HepG2 (cell line): Measurements from ENCODE around the gene HOMEZ. TPM values are rescaled to one million over a fixed set of nuclear protein-coding genes. Genes with fewer than 3 reads are reported as not detected.

ENCODE experiments used
- ATAC-seq: fragments of 200-7000 bp; cut with Tn5 transposase; 3 replicates; pipeline ENCODE4 v1.9.1; 2020; ENCODE audit warnings: mild to moderate bottlenecking, moderate library complexity
- BruUV-seq: library from RNA; stranded (reverse); fragments of 400-500 nt; replicated peaks from 2 replicates; lab custom pipeline; 2021; lab: Mats Ljungman, UMichigan
- CTCF ChIA-PET: fragments of 300-600 bp; formaldehyde crosslinking; extraction: SDS; loops from one replicate; lab custom pipeline; 2021; ENCODE audit warnings: low total read pairs, inconsistent platforms, low intra/inter-chr PET ratio; lab: Yijun Ruan, JAX
- POLR2A ChIA-PET: fragments of 350-600 bp; sonication (Branson Sonifier 250); formaldehyde crosslinking; loops from one replicate; lab custom pipeline; 2020; ENCODE audit warnings: antibody characterized with exemption, inconsistent platforms; lab: Yijun Ruan, JAX
- DNase-seq: peaks from one replicate; pipeline ENCODE4 v3.0.0-alpha.2; 2015; ENCODE audit warnings: low spot score
- FAIRE-seq: peaks from 3 replicates; lab custom pipeline; 2011; peaks lifted over from hg19 to GRCh38; lab: Jason Lieb, UNC
- H2AFZ ChIP-seq: one replicate; pipeline ENCODE4 v1.6.1; 2011; ENCODE audit warnings: low read length, inconsistent platforms
- H3K27ac ChIP-seq: fragments of 300-600 bp; 3 replicates; pipeline ENCODE4 v1.8.0; 2011; ENCODE audit warnings: mixed run types, mild to moderate bottlenecking, mixed read lengths, low read length, inconsistent platforms; ENCODE audit not compliant: insufficient read depth; ENCODE audit errors: extremely low read length
- H3K27me3 ChIP-seq, 2 experiments: fragments of 200-600 bp in 1 of 2; 2 replicates in 1 of 2; 3 replicates in 1 of 2; pipeline versions ENCODE4 v1.6.0 to v1.8.0; 2011; ENCODE audit warnings: low read length in 2 of 2, mild to moderate bottlenecking in 2 of 2, moderate library complexity in 2 of 2, inconsistent platforms in 1 of 2; ENCODE audit not compliant: insufficient read depth in 2 of 2, control insufficient read depth in 1 of 2
- H3K36me3 ChIP-seq, 2 experiments: fragments of 200-600 bp in 1 of 2; replicated peaks in 1 of 2; 2 replicates in 1 of 2; 3 replicates in 1 of 2; pipeline versions ENCODE4 v1.5.1 to v1.8.0; 2011; ENCODE audit warnings: low read length in 2 of 2, inconsistent platforms in 1 of 2; ENCODE audit not compliant: insufficient read depth in 2 of 2, control insufficient read depth in 1 of 2
- H3K4me1 ChIP-seq: 2 replicates; pipeline ENCODE4 v1.5.1; 2012; ENCODE audit warnings: low read length, inconsistent platforms; ENCODE audit not compliant: insufficient read depth
- H3K4me2 ChIP-seq: 2 replicates; pipeline ENCODE4 v1.6.0; 2011; ENCODE audit warnings: low read depth, low read length, inconsistent platforms
- H3K4me3 ChIP-seq, 3 experiments: fragments of 200-600 bp in 1 of 3; sonication (generic), shearing (Covaris generic) in 1 of 3; replicated peaks in 1 of 3; 2 replicates each; pipeline ENCODE4 v1.5.1; 2011 to 2016; ENCODE audit warnings: low read length in 3 of 3, inconsistent platforms in 2 of 3, low read depth in 2 of 3, mild to moderate bottlenecking in 2 of 3, control low read depth in 1 of 3, mixed read lengths in 1 of 3; ENCODE audit not compliant: insufficient read depth in 1 of 3
- H3K79me2 ChIP-seq: one replicate; pipeline ENCODE4 v1.6.1; 2011; ENCODE audit warnings: low read length, inconsistent platforms; ENCODE audit not compliant: insufficient read depth
- H3K9ac ChIP-seq: 2 replicates; pipeline ENCODE4 v1.6.0; 2011; ENCODE audit warnings: mild to moderate bottlenecking, low read depth, low read length, inconsistent platforms; ENCODE audit not compliant: insufficient read depth
- H3K9me3 ChIP-seq: 2 replicates; pipeline ENCODE4 v1.5.1; 2012; ENCODE audit warnings: mild to moderate bottlenecking, low read length
- H4K20me1 ChIP-seq: 2 replicates; pipeline ENCODE4 v1.6.0; 2011; ENCODE audit warnings: inconsistent platforms, mild to moderate bottlenecking, low read length, moderate library complexity; ENCODE audit not compliant: insufficient read depth
- ATF2 ChIP-seq: sonication (generic); formaldehyde crosslinking; IDR thresholded peaks from 2 replicates; pipeline ENCODE4 v1.4.0; 2020; ENCODE audit warnings: missing genetic modification reagents
- CSRNP1 ChIP-seq: sonication (generic); formaldehyde crosslinking; IDR thresholded peaks from 2 replicates; pipeline ENCODE4 v1.8.1; 2023; ENCODE audit warnings: mild to moderate bottlenecking, missing genetic modification reagents
- NFKBIZ ChIP-seq: IDR thresholded peaks from 2 replicates; pipeline ENCODE4 v1.6.1; 2018; ENCODE audit warnings: missing genetic modification reagents, missing compliant biosample characterization
- NR2F1 ChIP-seq, 2 experiments: fragments of 450-650 bp in 1 of 2; formaldehyde crosslinking in 1 of 2; IDR thresholded peaks; 2 replicates each; pipeline versions ENCODE4 v1.5.0 to v1.6.1; 2016 to 2020; ENCODE audit warnings: mild to moderate bottlenecking in 1 of 2, missing compliant biosample characterization in 1 of 2, missing genetic modification reagents in 1 of 2, moderate library complexity in 1 of 2
- TEAD2 ChIP-seq: sonication (generic); formaldehyde crosslinking; IDR thresholded peaks from 2 replicates; pipeline ENCODE4 v1.9.0; 2021; ENCODE audit warnings: missing genetic modification reagents
- TGIF2 ChIP-seq: IDR thresholded peaks from 2 replicates; pipeline ENCODE4 v1.6.1; 2016; ENCODE audit warnings: control low read depth, missing compliant biosample characterization
- THAP9 ChIP-seq: sonication (generic); formaldehyde crosslinking; IDR thresholded peaks from 2 replicates; pipeline ENCODE4; 2020; ENCODE audit warnings: missing genetic modification reagents, mild to moderate bottlenecking, borderline replicate concordance
- ZBTB4 ChIP-seq: sonication (generic); formaldehyde crosslinking; IDR thresholded peaks from 2 replicates; pipeline ENCODE4 v1.4.0; 2020; ENCODE audit warnings: missing genetic modification reagents, mild to moderate bottlenecking, borderline replicate concordance
- ZFP36L1 ChIP-seq: sonication (generic); formaldehyde crosslinking; IDR thresholded peaks from 2 replicates; pipeline ENCODE4 v1.8.0; 2022; ENCODE audit warnings: mild to moderate bottlenecking, missing genetic modification reagents, moderate library complexity
- ZNF317 ChIP-seq: sonication (generic); formaldehyde crosslinking; IDR thresholded peaks from 2 replicates; pipeline ENCODE4 v1.5.0; 2020; ENCODE audit warnings: mild to moderate bottlenecking, missing genetic modification reagents
- ZNF780A ChIP-seq: sonication (generic); formaldehyde crosslinking; IDR thresholded peaks from 2 replicates; pipeline ENCODE4 v1.8.0; 2022; ENCODE audit warnings: mild to moderate bottlenecking, missing genetic modification reagents, moderate library complexity
- WGBS: methylation state at CpG from one replicate; pipeline ENCODE4 v1.1.6; 2017; ENCODE audit warnings: low lambda C conversion rate; 5-methylcytosine and 5-hydroxymethylcytosine counted together
- in situ Hi-C: cut with HindIII; loops from 2 replicates; pipeline ENCODE4 v1.10.0; 2017; ENCODE audit warnings: low pct_unique_long_range_greater_than_20kb; ENCODE audit not compliant: extremely low pct_ligation_motif_present
- intact Hi-C: fragments of 100-400 bp; cut with micrococcal nuclease; formaldehyde crosslinking; loops from one replicate; pipeline ENCODE4 v1.10.0; 2022; ENCODE audit not compliant: unreplicated experiment
- polyA plus RNA-seq, 8 experiments: library from polyadenylated mRNA; depleted of rRNA in 3 of 8; stranded (reverse) in 7 of 8; unstranded in 1 of 8; fragments of >200 nt; fragmentation: Illumina TruSeq in 4 of 8; extraction: Trizol in 4 of 8; gene quantifications; 2 replicates each; pipeline versions ENCODE4 v1.2.1 to v1.2.3, GENCODE V29; 2011 to 2016; ENCODE audit warnings: low read depth in 4 of 8, missing spikeins in 1 of 8, mixed read lengths in 1 of 8; ENCODE audit not compliant: insufficient read depth in 1 of 8
- total RNA-seq, 5 experiments: library from RNA; depleted of rRNA; stranded (reverse); fragments of >200 nt; fragmentation: Illumina TruSeq; extraction: Trizol; gene quantifications; 2 replicates each; pipeline ENCODE4 v1.2.3, GENCODE V29; 2016; ENCODE audit warnings: low read depth in 1 of 5

Gene HOMEZ
- total and polyA plus RNA-seq, 2 of the 13 experiments (the other 11 are each of a cell fraction or from before 2014, with no cell fraction given) = 14.5 to 31.8 TPM

GRCh38 chr14:23321572-23322547, 35.9 kb upstream of the HOMEZ start:
- DNase-seq (peak; percentile 71), FAIRE-seq (peak; percentile 8), ATAC-seq (peak; percentile 19)
- Histone ChIP-seq H3K4me3 (peak overlapping the region; percentile 79 to 99 (median 98)), H3K9ac (peak overlapping the region; percentile 99), H3K27ac (peak overlapping the region; percentile 95), H3K36me3 (peaks cover 18 to 36% of the 10 kb centered on the region in 2 experiments), H3K27me3 (peaks cover 0 to 6% of the 10 kb centered on the region in 2 experiments; a peak in 2 of 5 replicates), H3K9me3 (no peaks in the 10 kb centered on the region), H2AFZ (no peak overlapping the region), H3K79me2 (peaks cover 23% of the 10 kb centered on the region), H3K4me2 (peak overlapping the region; percentile 96), H4K20me1 (peaks cover 11% of the 10 kb centered on the region; the same call in 1 of the 2 replicates), H3K4me1 (peaks cover 36% of the 10 kb centered on the region)
- in situ Hi-C loops (loop anchor here (5.0 to 25.0 kb wide), 2 partner anchors 235 to 815 kb away; partner anchors contain the start of genes EMC9, FITM1, PSME1 and PSME2), intact Hi-C loops (loop anchor here (1.0 to 2.0 kb wide), 5 partner anchors 16 to 235 kb away; partner anchors contain the start of genes BCL2L2, HOMEZ, NGDN and THTPA)
- no TSS peak for BruUV-seq
- ChIA-PET CTCF (interaction anchor here (1.5 to 1.9 kb wide), 3 partner anchors 16 to 57 kb away, joined by 3 to 7 read pairs (median 4); partner anchors contain the start of gene BCL2L2), POLR2A (interaction anchor here (0.6 to 13.2 kb wide), 90 partner anchors 8 to 1120 kb away, joined by 3 to 1053 read pairs (median 5); partner anchors contain the start of genes ACIN1, AJUBA, AP1G2 and BCL2L2)
- 1% methylated on average over 62 of the region's 64 CpGs for WGBS
- TF ChIP-seq ATF2 (CRISPR knock-in tag) (peak; percentile 48; the same call in 1 of the 2 replicates), ZBTB4 (peak; percentile 67; the same call in 1 of the 2 replicates), NFKBIZ (CRISPR knock-in tag) (no peak; the same call in none of the 2 replicates), THAP9 (CRISPR knock-in tag) (peak; percentile 73), ZNF317 (CRISPR knock-in tag) (no peak; the same call in 1 of the 2 replicates), TEAD2 (CRISPR knock-in tag) (peak; percentile 41), TGIF2 (no peak), NR2F1 (CRISPR knock-in tag; IDR thresholded peaks at IDR 0.05) (peak in 1 of 2 experiments; percentile 56; a peak in 1 of 4 replicates), CSRNP1 (CRISPR knock-in tag) (no peak), ZFP36L1 (CRISPR knock-in tag) (no peak; the same call in 1 of the 2 replicates), ZNF780A (CRISPR knock-in tag) (peak; percentile 91; the same call in 1 of the 2 replicates)
